ENCODE measurements around the gene RNF130. TPM values are rescaled to one million over a fixed set of nuclear protein-coding genes. Genes with fewer than 3 reads are reported as not detected.

The RNF130 gene, protein sequence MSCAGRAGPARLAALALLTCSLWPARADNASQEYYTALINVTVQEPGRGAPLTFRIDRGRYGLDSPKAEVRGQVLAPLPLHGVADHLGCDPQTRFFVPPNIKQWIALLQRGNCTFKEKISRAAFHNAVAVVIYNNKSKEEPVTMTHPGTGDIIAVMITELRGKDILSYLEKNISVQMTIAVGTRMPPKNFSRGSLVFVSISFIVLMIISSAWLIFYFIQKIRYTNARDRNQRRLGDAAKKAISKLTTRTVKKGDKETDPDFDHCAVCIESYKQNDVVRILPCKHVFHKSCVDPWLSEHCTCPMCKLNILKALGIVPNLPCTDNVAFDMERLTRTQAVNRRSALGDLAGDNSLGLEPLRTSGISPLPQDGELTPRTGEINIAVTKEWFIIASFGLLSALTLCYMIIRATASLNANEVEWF
- total RNA-seq (2022; extraction: Qiagen RNA extraction; ENCODE audit: low read depth), result 36.9 to 45.0 TPM (median 42.5 TPM) in 5 replicates

DNA sequence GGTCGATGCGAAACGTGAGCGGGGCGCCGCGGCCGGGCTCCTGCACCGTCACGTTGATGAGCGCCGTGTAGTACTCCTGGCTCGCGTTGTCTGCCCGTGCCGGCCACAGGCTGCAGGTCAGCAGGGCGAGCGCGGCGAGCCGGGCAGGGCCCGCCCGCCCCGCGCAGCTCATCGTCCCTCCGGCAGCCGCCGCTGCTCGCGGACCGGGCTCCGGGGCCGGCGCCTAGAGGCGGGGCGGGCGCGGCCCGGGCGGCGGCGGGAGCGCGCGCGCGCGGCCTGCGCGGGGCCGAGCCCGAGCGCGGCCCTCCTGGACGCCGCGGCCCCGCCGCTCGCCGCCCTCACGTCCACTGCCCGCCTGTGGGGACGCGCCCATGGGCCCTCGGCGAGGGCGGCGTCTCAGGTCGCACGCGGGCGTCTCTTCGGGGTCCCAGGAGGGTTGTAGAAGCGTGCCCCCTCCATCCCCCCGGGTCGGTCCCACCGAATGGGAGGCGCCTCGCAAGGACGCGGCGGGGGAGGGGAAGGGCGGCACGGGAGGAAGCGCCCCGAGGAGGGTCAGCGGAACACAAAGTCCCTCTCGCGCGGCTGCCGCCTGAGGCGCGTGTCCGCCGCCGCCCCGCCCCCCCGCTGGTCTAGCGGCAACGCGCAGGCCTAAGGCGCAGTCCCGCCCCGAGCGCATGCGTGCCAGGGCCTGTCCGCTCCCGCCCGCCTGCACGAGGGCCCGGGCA is at the start of gene RNF130:
TSS of gene RNF130 (minus strand) at position 229 of the 725 bp plus-strand sequence. CDS start at position 172, 57 bp downstream.

DNA sequence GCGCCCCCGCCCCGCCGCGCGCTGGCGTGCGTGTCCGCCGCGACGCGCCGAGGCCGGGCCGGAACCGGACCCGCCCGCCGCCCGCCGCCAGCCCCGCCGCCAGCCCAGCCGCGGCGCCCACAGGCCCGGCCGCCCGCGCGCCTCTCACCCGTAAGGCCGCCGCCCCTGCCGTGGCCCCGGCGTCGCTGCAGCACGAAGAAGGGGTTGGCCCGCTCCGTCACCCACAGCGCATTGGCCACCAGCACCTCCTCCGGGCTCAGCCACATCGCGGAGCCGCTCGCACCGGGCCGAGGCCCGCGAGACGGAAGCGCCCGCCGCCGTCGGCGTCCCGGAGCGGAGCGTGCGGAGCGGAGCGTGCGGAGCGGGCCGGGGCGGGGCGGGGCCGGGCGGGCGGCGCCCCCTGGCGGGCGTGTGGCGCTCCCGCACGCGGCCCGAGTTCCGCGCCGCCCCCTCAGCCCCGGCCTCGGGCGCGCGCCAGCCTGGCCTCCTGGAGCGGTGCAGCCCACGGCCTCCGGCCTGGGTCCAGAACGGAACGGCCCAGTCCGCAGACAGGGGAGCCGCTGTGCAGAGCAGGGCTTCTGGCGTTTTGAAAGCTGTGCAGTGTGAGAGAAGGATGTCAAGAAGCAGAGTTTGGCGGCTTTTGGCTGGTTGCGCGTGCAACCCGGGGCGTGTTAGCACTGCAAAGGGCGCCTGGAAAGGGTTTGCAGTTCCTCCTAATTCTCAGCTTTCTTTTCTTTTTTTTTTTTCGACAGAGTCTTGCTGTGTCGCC is 163.8 kb downstream of the RNF130 start, which contains the start of gene TBC1D9B:
TSS of gene TBC1D9B (minus strand) at position 342 of the 769 bp plus-strand sequence. CDS start at position 266, 76 bp downstream.

Other genes with a start within 250 kb of the RNF130 start
- gene MRNIP, start 212.9 kb downstream of the RNF130 start, total RNA-seq (2022; extraction: Qiagen RNA extraction; ENCODE audit: low read depth), result 13.0 to 24.5 TPM (median 20.8 TPM) in 5 replicates
- gene TBC1D9B, start 163.9 kb downstream of the RNF130 start, total RNA-seq (2022; extraction: Qiagen RNA extraction; ENCODE audit: low read depth), result 45.7 to 69.3 TPM (median 66.3 TPM) in 5 replicates
- gene RASGEF1C, start 137.5 kb upstream of the RNF130 start, total RNA-seq (2022; extraction: Qiagen RNA extraction; ENCODE audit: low read depth), result 0.50 TPM in 1 of 5 replicates, not detected in the others
- gene MAPK9, start 220.3 kb upstream of the RNF130 start, total RNA-seq (2022; extraction: Qiagen RNA extraction; ENCODE audit: low read depth), result 28.4 to 43.6 TPM (median 38.6 TPM) in 5 replicates

Data from A549 treated with ZK216348 at 1 μM for 4 hours (cell line).